PC-3 (cell line): ENCODE data around the gene SELL. TPM values are rescaled to one million over a fixed set of nuclear protein-coding genes. Genes with fewer than 3 reads are reported as not detected.

Source experiments
- ATAC-seq: fragments of 200-7000 bp; cut with Tn5 transposase; 2 replicates; pipeline ENCODE4 v1.9.1; 2020; ENCODE audit warnings: mild to moderate bottlenecking, moderate library complexity
- BruUV-seq: library from RNA; stranded (reverse); fragments of 400-500 nt; replicated peaks from 2 replicates; lab custom pipeline; 2021; lab: Mats Ljungman, UMichigan
- CTCF ChIA-PET: fragments of 300-600 bp; sonication (Branson Sonifier 250); formaldehyde crosslinking; loops from one replicate; lab custom pipeline; 2022; ENCODE audit warnings: antibody characterized with exemption; lab: Charles Lee
- POLR2A ChIA-PET: fragments of 300-600 bp; sonication (Branson Sonifier 250); formaldehyde crosslinking; loops from one replicate; lab custom pipeline; 2022; ENCODE audit warnings: antibody characterized with exemption; ENCODE audit not compliant: unreplicated experiment; lab: Charles Lee
- DNase-seq: peaks from one replicate; pipeline ENCODE4 v3.0.0-alpha.2; 2015
- H2AFZ ChIP-seq: fragments of 300-600 bp; sonication (generic); 2 replicates; pipeline ENCODE4 v1.6.0; 2016; ENCODE audit warnings: antibody characterized with exemption, low read length
- H3F3A ChIP-seq: fragments of 300-600 bp; sonication (generic); one replicate; pipeline ENCODE4 v1.6.0; 2017; ENCODE audit warnings: antibody characterized with exemption, low read length, control low read depth, mild to moderate bottlenecking; ENCODE audit not compliant: unreplicated experiment
- H3K27ac ChIP-seq: fragments of 300-600 bp; sonication (generic); 2 replicates; pipeline ENCODE4 v1.5.1; 2016; ENCODE audit warnings: mild to moderate bottlenecking, low read length
- H3K27me3 ChIP-seq: fragments of 300-600 bp; sonication (generic); 2 replicates; pipeline ENCODE4 v1.6.1; 2016; ENCODE audit warnings: low read length, mixed read lengths
- H3K36me3 ChIP-seq: fragments of 300-600 bp; sonication (generic); 2 replicates; pipeline ENCODE4 v1.6.1; 2016; ENCODE audit warnings: low read depth, mixed run types, low read length, mixed read lengths
- H3K4me1 ChIP-seq: fragments of 300-600 bp; sonication (generic); 2 replicates; pipeline ENCODE4 v1.5.1; 2016; ENCODE audit warnings: low read length; ENCODE audit not compliant: insufficient read depth
- H3K4me2 ChIP-seq: fragments of 300-600 bp; sonication (generic); 2 replicates; pipeline ENCODE4 v1.6.0; 2016; ENCODE audit warnings: low read length
- H3K4me3 ChIP-seq: fragments of 300-600 bp; sonication (generic); 2 replicates; pipeline ENCODE4 v1.5.1; 2016; ENCODE audit warnings: mild to moderate bottlenecking, low read length, mixed read lengths
- H3K79me2 ChIP-seq: fragments of 300-600 bp; sonication (generic); 2 replicates; pipeline ENCODE4 v1.6.1; 2017; ENCODE audit warnings: low read length, mixed read lengths
- H3K9ac ChIP-seq: fragments of 300-600 bp; sonication (generic); 2 replicates; pipeline ENCODE4 v1.6.0; 2016; ENCODE audit warnings: mild to moderate bottlenecking, low read length
- H3K9me2 ChIP-seq: fragments of 300-600 bp; sonication (generic); replicated peaks from 2 replicates; pipeline ENCODE4 v1.6.1; 2016; ENCODE audit warnings: mixed run types, low read length, mixed read lengths
- H3K9me3 ChIP-seq: fragments of 300-600 bp; sonication (generic); 2 replicates; pipeline ENCODE4 v1.6.1; 2016; ENCODE audit warnings: low read length, mixed read lengths
- H4K20me1 ChIP-seq: fragments of 300-600 bp; sonication (generic); 2 replicates; pipeline ENCODE4 v1.6.1; 2016; ENCODE audit warnings: low read length, mixed read lengths
- CTCF ChIP-seq: fragments of 300-600 bp; sonication (generic); conservative IDR thresholded peaks from 2 replicates; pipeline ENCODE4 v1.5.1; 2017; ENCODE audit warnings: antibody characterized with exemption, low read depth, mild to moderate bottlenecking, low read length
- EZH2 ChIP-seq: fragments of 300-600 bp; sonication (generic); IDR thresholded peaks from one replicate; pipeline ENCODE4 v1.6.1; 2017; ENCODE audit warnings: antibody characterized with exemption, mild to moderate bottlenecking, low read length; ENCODE audit not compliant: unreplicated experiment
- EZH2phosphoT487 ChIP-seq: fragments of 300-600 bp; sonication (generic); IDR thresholded peaks from 2 replicates; pipeline ENCODE4 v1.6.1; 2018; ENCODE audit warnings: mild to moderate bottlenecking, antibody characterized with exemption, low read length, borderline replicate concordance
- intact Hi-C: fragments of 100-400 bp; cut with micrococcal nuclease; formaldehyde crosslinking; loops from 2 replicates; pipeline ENCODE4 v1.9.0; 2023
- total RNA-seq: library from RNA; depleted of rRNA; stranded (reverse); fragments of >200 nt; gene quantifications from 2 replicates; pipeline ENCODE4 v1.2.3, GENCODE V29; 2014

SELL gene
- total RNA-seq, 1 experiment from 2014 or later: 1.2 TPM

DNA sequence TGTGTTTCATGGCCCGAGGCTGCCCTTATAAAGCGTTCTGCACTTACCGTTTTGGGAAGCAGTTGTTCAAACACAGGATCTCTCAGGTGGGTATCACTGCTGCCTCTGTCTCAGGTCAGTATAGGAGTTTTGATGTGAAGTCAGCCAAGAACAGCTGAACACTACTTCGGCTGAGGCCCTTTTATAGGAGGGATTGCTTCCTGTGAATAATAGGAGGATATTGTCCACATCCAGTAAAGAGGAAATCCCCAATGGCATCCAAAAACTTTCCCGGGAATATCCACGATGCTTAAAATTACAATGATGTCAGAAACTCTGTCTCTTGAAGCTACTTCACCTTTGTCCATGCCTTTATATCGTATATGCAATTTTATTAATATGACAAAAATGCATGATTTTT is 22.5 kb upstream of the SELL start, which contains the start of gene SELE:
SELE (minus strand) TSS at position 156 of the 400 bp plus-strand sequence. CDS start 467 bp downstream, outside the sequence.
- no peaks in the 10 kb centered on the region for H3K79me2 ChIP-seq
- ChIA-PET POLR2A (no interaction called here), CTCF (no interaction called here)
- H4K20me1 ChIP-seq: no peaks in the 10 kb centered on the region
- TF ChIP-seq EZH2phosphoT487: no peak
- no peak for TF ChIP-seq EZH2
- no peak for TF ChIP-seq CTCF
- no peak within 1 kb of the TSS for H3K4me2 ChIP-seq
- no peaks in the 10 kb centered on the region for H3K36me3 ChIP-seq
- no peaks in the 10 kb centered on the region for H3K9me2 ChIP-seq
- no peak within 1 kb of the TSS for H3K9ac ChIP-seq
- BruUV-seq: no TSS peak
- no peak within 1 kb of the TSS for H3K27ac ChIP-seq
- no peak for DNase-seq
- no peaks in the 10 kb centered on the region for H3F3A ChIP-seq
- H3K4me1 ChIP-seq: no peaks in the 10 kb centered on the region
- no peaks in the 10 kb centered on the region for H3K27me3 ChIP-seq
- no peak within 1 kb of the TSS for H2AFZ ChIP-seq
- ATAC-seq: no peak
- intact Hi-C loops: no loop called here
- H3K4me3 ChIP-seq: no peak within 1 kb of the TSS
- no peaks in the 10 kb centered on the region for H3K9me3 ChIP-seq

DNA sequence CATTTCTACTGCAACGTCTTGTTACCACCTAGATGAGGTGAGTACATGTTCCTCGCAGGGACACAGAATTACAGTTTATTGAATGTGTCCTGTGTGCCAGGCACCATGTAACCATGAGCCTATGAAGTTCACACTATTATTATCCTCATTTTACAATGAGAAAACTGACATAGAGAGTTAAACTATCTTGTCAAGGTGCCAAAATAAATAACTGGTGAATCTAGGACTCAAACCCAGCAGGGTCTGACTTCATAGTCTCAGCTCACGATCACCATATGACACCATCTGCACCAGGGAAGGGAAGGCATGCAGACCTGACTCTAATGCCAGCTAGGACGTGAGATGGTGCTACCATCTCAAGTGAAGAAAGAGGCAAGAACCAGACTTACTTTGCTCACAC is 20.0 kb upstream of the SELL start:
- H3K9me2 ChIP-seq: no peaks in the 10 kb centered on the region
- no peaks in the 10 kb centered on the region for H3K27me3 ChIP-seq
- no peaks in the 10 kb centered on the region for H4K20me1 ChIP-seq
- no peak overlapping the region for H3K27ac ChIP-seq
- H3K79me2 ChIP-seq: no peaks in the 10 kb centered on the region
- H3F3A ChIP-seq: no peaks in the 10 kb centered on the region
- H3K9me3 ChIP-seq: no peaks in the 10 kb centered on the region
- no TSS peak for BruUV-seq
- H3K4me2 ChIP-seq: no peak overlapping the region
- ATAC-seq (no peak), DNase-seq (no peak)
- H3K36me3 ChIP-seq: no peaks in the 10 kb centered on the region
- no peak overlapping the region for H3K4me3 ChIP-seq
- no peak overlapping the region for H2AFZ ChIP-seq
- no peak for TF ChIP-seq EZH2phosphoT487
- no peak for TF ChIP-seq CTCF
- H3K9ac ChIP-seq: no peak overlapping the region
- CTCF ChIA-PET: no interaction called here
- no peaks in the 10 kb centered on the region for H3K4me1 ChIP-seq
- intact Hi-C loops: no loop called here
- POLR2A ChIA-PET: no interaction called here

GRCh38 chr1:169729991-169730390 is 18.6 kb upstream of the SELL start:
- no peaks in the 10 kb centered on the region for H3K79me2 ChIP-seq
- TF ChIP-seq EZH2phosphoT487 (no peak), EZH2 (no peak), CTCF (no peak)
- H3F3A ChIP-seq: no peaks in the 10 kb centered on the region
- H4K20me1 ChIP-seq: no peaks in the 10 kb centered on the region
- no peak overlapping the region for H3K27ac ChIP-seq
- ATAC-seq: no peak
- no peaks in the 10 kb centered on the region for H3K9me2 ChIP-seq
- H3K4me3 ChIP-seq: no peak overlapping the region
- no peaks in the 10 kb centered on the region for H3K4me1 ChIP-seq
- H2AFZ ChIP-seq: no peak overlapping the region
- POLR2A ChIA-PET: no interaction called here
- no peak overlapping the region for H3K4me2 ChIP-seq
- H3K36me3 ChIP-seq: no peaks in the 10 kb centered on the region
- intact Hi-C loops: no loop called here
- CTCF ChIA-PET: no interaction called here
- no peak for DNase-seq
- H3K9ac ChIP-seq: no peak overlapping the region
- H3K9me3 ChIP-seq: no peaks in the 10 kb centered on the region
- BruUV-seq: no TSS peak
- no peaks in the 10 kb centered on the region for H3K27me3 ChIP-seq
